Activated naive CD8-positive, alpha-beta T cell treated with anti-CD3 and anti-CD28 coated beads, Interleukin-2, amount 50 U/mL, for 24 hours (primary cell): ENCODE results near the gene SH2D6.

Source experiments
- ATAC-seq: fragments of 150-1000 bp; cut with Tn5 transposase; one replicate; pipeline ENCODE4 v1.10.0; 2021
- DNase-seq: peaks from one replicate; pipeline ENCODE4 v3.0.0; 2021
- H3K27ac Mint-ChIP-seq: one replicate; pipeline ENCODE4 v1.8.0; 2021; ENCODE audit warnings: mild to moderate bottlenecking, mixed read lengths
- H3K27me3 Mint-ChIP-seq: one replicate; pipeline ENCODE4 v1.8.0; 2021; ENCODE audit warnings: mixed read lengths
- H3K36me3 Mint-ChIP-seq: one replicate; pipeline ENCODE4 v1.8.0; 2021; ENCODE audit warnings: low read depth, mixed read lengths
- H3K4me1 Mint-ChIP-seq: one replicate; pipeline ENCODE4 v1.8.0; 2021; ENCODE audit warnings: mixed read lengths
- H3K4me3 Mint-ChIP-seq: one replicate; pipeline ENCODE4 v1.8.0; 2021; ENCODE audit warnings: mild to moderate bottlenecking, moderate library complexity, mixed read lengths
- H3K9me3 Mint-ChIP-seq: one replicate; pipeline ENCODE4 v1.8.0; 2021; ENCODE audit warnings: mixed read lengths

SH2D6 gene

GRCh38 chr2:85393836-85394235 is 24.7 kb upstream of the SH2D6 start:
- ATAC-seq: no peak
- peaks cover 13% of the 10 kb centered on the region for H3K4me1 Mint-ChIP-seq
- no peak overlapping the region for H3K27ac Mint-ChIP-seq
- no peak overlapping the region for H3K4me3 Mint-ChIP-seq
- no peaks in the 10 kb centered on the region for H3K36me3 Mint-ChIP-seq
- no peaks in the 10 kb centered on the region for H3K27me3 Mint-ChIP-seq
- no peak for DNase-seq
- H3K9me3 Mint-ChIP-seq: no peaks in the 10 kb centered on the region

DNA sequence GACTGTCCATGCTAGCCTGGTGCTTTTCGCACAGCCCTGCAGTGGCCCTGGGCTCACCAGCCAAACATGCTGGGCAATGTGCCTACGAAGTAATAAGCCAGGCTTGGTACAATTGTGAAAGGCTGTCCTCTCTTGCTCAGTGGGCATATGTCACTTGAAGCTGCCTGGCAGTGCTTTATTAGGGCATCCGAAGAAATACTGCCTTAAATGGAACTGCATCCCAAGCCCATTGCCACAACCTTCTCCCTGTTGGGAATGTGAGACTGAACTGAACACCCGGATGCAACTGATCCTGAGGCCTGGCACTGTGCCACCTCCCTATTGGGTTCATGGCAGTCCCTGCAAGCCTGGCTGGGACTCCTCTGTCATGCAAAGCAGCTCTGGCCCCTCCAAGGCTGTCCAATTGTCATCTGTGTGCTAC is 24.2 kb upstream of the SH2D6 start:
- H3K27ac Mint-ChIP-seq: no peak overlapping the region
- no peaks in the 10 kb centered on the region for H3K27me3 Mint-ChIP-seq
- DNase-seq (no peak), ATAC-seq (no peak)
- H3K4me3 Mint-ChIP-seq: no peak overlapping the region
- H3K36me3 Mint-ChIP-seq: peaks cover 2% of the 10 kb centered on the region
- no peaks in the 10 kb centered on the region for H3K9me3 Mint-ChIP-seq
- H3K4me1 Mint-ChIP-seq: peaks cover 13% of the 10 kb centered on the region

DNA sequence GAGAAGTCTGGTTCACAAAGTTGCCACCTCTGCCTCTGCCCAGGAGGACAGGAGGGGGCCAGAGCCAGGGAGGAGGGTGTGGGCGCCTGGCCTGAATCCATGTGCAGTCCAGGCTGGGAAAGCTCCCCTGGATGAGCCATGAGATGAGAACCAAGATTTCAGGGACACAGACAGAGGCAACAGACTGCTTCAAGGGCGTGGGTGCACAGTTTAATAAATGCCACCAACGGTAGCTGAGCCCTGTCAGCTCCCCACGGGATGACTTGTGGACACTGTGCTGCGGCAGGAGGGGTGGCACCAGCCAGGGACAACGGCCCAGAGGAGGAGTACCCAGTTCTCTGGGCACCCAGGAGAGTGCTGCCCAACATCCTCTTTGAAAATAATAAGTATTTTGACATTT is 23.5 kb upstream of the SH2D6 start:
- no peaks in the 10 kb centered on the region for H3K9me3 Mint-ChIP-seq
- DNase-seq (no peak), ATAC-seq (no peak)
- peaks cover 2% of the 10 kb centered on the region for H3K36me3 Mint-ChIP-seq
- no peaks in the 10 kb centered on the region for H3K27me3 Mint-ChIP-seq
- peaks cover 13% of the 10 kb centered on the region for H3K4me1 Mint-ChIP-seq
- no peak overlapping the region for H3K4me3 Mint-ChIP-seq
- no peak overlapping the region for H3K27ac Mint-ChIP-seq

- Mint-ChIP-seq H3K27me3 (no peaks in the 10 kb centered on the region), H3K4me1 (peaks cover 13% of the 10 kb centered on the region), H3K4me3 (no peak overlapping the region), H3K9me3 (no peaks in the 10 kb centered on the region), H3K27ac (no peak overlapping the region), H3K36me3 (peaks cover 2% of the 10 kb centered on the region)
- no peak for ATAC-seq
- DNase-seq: no peak
Observed at GRCh38 chr2:85395912-85396475, 22.5 kb upstream of the SH2D6 start.

- Mint-ChIP-seq H3K36me3 (peaks cover 2% of the 10 kb centered on the region), H3K4me1 (peaks cover 11% of the 10 kb centered on the region), H3K27ac (no peak overlapping the region), H3K4me3 (no peak overlapping the region), H3K9me3 (no peaks in the 10 kb centered on the region), H3K27me3 (no peaks in the 10 kb centered on the region)
- ATAC-seq (no peak), DNase-seq (no peak)
Observed at GRCh38 chr2:85396531-85397470, 21.7 kb upstream of the SH2D6 start.

GRCh38 chr2:85397925-85398331 is 20.6 kb upstream of the SH2D6 start:
- H3K9me3 Mint-ChIP-seq: peaks cover 2% of the 10 kb centered on the region

GRCh38 chr2:85398426-85399182 is 19.9 kb upstream of the SH2D6 start:
- no peak for ATAC-seq
- H3K36me3 Mint-ChIP-seq: peaks cover 7% of the 10 kb centered on the region
- H3K27me3 Mint-ChIP-seq: no peaks in the 10 kb centered on the region
- H3K4me3 Mint-ChIP-seq: no peak overlapping the region
- H3K27ac Mint-ChIP-seq: no peak overlapping the region
- H3K4me1 Mint-ChIP-seq: peaks cover 9% of the 10 kb centered on the region
- H3K9me3 Mint-ChIP-seq: peaks cover 7% of the 10 kb centered on the region
- no peak for DNase-seq

More at GRCh38 chr2:85397925-85398331, 20.6 kb upstream of the SH2D6 start:
- ATAC-seq (no peak), DNase-seq (no peak)
- Mint-ChIP-seq H3K27ac (no peak overlapping the region), H3K36me3 (peaks cover 4% of the 10 kb centered on the region), H3K4me3 (no peak overlapping the region), H3K4me1 (peaks cover 9% of the 10 kb centered on the region), H3K27me3 (no peaks in the 10 kb centered on the region)

- H3K27me3 Mint-ChIP-seq: no peaks in the 10 kb centered on the region
- peaks cover 9% of the 10 kb centered on the region for H3K36me3 Mint-ChIP-seq
- DNase-seq (no peak), ATAC-seq (no peak)
- no peak overlapping the region for H3K4me3 Mint-ChIP-seq
- no peak overlapping the region for H3K27ac Mint-ChIP-seq
- H3K4me1 Mint-ChIP-seq: peaks cover 9% of the 10 kb centered on the region
- peaks cover 11% of the 10 kb centered on the region for H3K9me3 Mint-ChIP-seq
Observed at GRCh38 chr2:85399183-85399455, 19.4 kb upstream of the SH2D6 start.

DNA sequence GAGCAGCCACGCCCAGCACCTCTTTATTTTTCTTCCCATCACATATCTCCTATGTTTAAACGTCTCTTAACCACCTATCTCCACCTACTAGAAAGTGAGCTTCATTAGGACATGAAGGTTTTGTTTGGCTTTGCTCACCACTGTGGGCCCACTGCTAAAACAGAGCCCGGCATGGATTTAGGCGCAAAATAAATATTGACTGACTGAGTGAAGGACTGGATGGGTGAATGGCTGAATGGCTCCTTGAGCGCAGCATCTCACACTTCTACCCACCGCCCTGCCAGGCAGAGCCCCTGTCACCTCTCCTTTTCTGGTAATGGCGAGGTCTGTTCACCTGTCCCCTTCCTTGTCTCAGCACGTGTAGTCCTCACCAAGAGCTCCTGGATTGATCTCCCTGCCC is 18.5 kb upstream of the SH2D6 start:
- DNase-seq (no peak), ATAC-seq (no peak)
- Mint-ChIP-seq H3K27ac (peak overlapping the region; percentile 10), H3K27me3 (no peaks in the 10 kb centered on the region), H3K9me3 (peaks cover 11% of the 10 kb centered on the region), H3K36me3 (peaks cover 12% of the 10 kb centered on the region), H3K4me3 (no peak overlapping the region), H3K4me1 (peaks cover 11% of the 10 kb centered on the region)

- H3K27ac Mint-ChIP-seq: peak overlapping the region; percentile 10
- no peak for ATAC-seq
Observed at GRCh38 chr2:85400541-85401463, 17.7 kb upstream of the SH2D6 start.

DNA sequence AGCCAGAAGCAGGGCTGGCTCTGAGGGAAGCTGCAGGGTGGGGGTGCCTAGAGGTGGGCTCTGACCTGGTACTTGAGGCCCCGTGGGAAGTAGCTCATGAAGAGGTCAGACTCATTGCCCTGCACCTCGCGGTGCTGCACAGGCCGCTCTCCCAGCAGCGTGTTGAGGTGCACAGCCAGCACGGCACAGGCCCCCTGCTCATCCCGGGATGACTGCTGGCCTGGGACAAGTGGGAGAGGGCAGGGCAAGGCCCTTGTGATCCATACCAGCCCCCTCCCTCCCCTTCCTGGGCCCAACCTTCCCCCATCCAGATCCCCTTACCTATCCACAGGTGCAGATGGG is 17.1 kb upstream of the SH2D6 start:
- peaks cover 25% of the 10 kb centered on the region for H3K4me1 Mint-ChIP-seq
- peaks cover 12% of the 10 kb centered on the region for H3K36me3 Mint-ChIP-seq
- H3K4me3 Mint-ChIP-seq: no peak overlapping the region
- ATAC-seq: no peak
- no peaks in the 10 kb centered on the region for H3K27me3 Mint-ChIP-seq
- DNase-seq: no peak
- H3K9me3 Mint-ChIP-seq: peaks cover 11% of the 10 kb centered on the region
- no peak overlapping the region for H3K27ac Mint-ChIP-seq

More at GRCh38 chr2:85400541-85401463, 17.7 kb upstream of the SH2D6 start:
- no peak for DNase-seq
- Mint-ChIP-seq H3K36me3 (peaks cover 12% of the 10 kb centered on the region), H3K27me3 (no peaks in the 10 kb centered on the region), H3K4me3 (no peak overlapping the region), H3K9me3 (peaks cover 11% of the 10 kb centered on the region), H3K4me1 (peaks cover 19% of the 10 kb centered on the region)

- no peak for ATAC-seq
- no peak overlapping the region for H3K27ac Mint-ChIP-seq
- H3K36me3 Mint-ChIP-seq: peaks cover 12% of the 10 kb centered on the region
- H3K9me3 Mint-ChIP-seq: peaks cover 11% of the 10 kb centered on the region
- H3K27me3 Mint-ChIP-seq: no peaks in the 10 kb centered on the region
- peaks cover 27% of the 10 kb centered on the region for H3K4me1 Mint-ChIP-seq
- no peak overlapping the region for H3K4me3 Mint-ChIP-seq
- DNase-seq: no peak
Observed at GRCh38 chr2:85401844-85402243, 16.7 kb upstream of the SH2D6 start.

- DNase-seq (peak; percentile 79), ATAC-seq (peak; percentile 95)
- peak overlapping the region; percentile 85 for H3K27ac Mint-ChIP-seq
- H3K9me3 Mint-ChIP-seq: peaks cover 11% of the 10 kb centered on the region
- peaks cover 10% of the 10 kb centered on the region for H3K36me3 Mint-ChIP-seq
- H3K4me1 Mint-ChIP-seq: peaks cover 57% of the 10 kb centered on the region
- H3K27me3 Mint-ChIP-seq: no peaks in the 10 kb centered on the region
- H3K4me3 Mint-ChIP-seq: peak overlapping the region; percentile 55
Observed at GRCh38 chr2:85405201-85406059, 13.1 kb upstream of the SH2D6 start.
